Mesenteric fat pad (tissue), 1 donor: ENCODE data around the gene HS6ST1. TPM values are rescaled to one million over a fixed set of nuclear protein-coding genes. Genes with fewer than 3 reads are reported as not detected.
A peak's percentile ranks its signal among the peaks of the same experiment; 100 is the strongest.

Experiments used
- DNase-seq: peaks from one replicate; pipeline ENCODE4 v3.0.0-alpha.2; 2020; ENCODE audit warnings: low spot score
- total RNA-seq: library from RNA; stranded (reverse); fragmentation: NEBNext Ultra II Directional; extraction: Animal tissue kit (Norgen Biotek cat#: 25700); gene quantifications from one replicate; pipeline ENCODE4 v1.2.1, GENCODE V29; 2021
- donor health status: DM: yes; HTN: yes; CAD: no.

Gene HS6ST1
- total RNA-seq, 1 donor from 2014 or later: 38.4 TPM

- no peak for DNase-seq
These were observed 30.0 kb upstream of the HS6ST1 start for GRCh38 chr2:128348701-128349100.

DNA sequence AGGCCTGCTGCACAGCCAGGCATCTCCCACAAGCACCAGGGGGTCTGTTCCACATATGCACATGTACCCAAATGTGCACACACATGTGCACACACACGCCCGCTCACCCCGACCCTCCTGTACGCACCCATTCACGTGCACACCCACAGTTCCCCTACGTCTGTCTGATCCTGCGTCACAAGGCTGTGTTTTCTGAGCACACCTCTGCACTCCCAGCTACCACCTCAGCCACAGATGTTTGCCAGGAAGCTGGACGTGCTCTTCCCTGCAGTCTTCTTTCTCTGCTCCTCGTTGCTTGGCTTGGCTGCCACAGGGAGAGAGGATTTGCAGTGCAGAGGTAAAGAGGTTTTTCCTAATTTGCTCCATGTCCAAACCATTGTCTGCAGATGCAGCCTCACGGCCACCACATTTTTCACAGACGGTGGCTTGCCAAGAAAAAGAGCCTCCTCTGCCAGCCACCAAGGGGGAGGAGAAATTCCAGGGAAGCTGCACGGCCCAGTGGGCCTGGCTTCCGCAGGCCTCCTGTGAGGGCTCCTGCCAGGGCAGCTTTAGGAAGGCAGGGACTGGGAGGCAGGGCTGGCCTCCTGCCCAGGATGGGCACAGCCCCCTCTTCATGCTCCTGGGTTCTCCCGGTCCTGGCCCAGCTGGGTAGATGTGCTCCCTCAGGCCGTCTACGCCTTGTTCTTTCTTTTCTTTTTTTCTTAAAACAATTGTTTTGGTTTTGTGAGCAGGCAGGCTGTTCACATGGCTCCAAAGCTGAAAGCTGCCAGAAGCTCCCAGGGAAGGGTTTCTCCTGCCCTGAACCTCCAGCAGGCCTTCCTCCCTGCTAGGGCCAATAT, 29.3 kb upstream of the HS6ST1 start:
- no peak for DNase-seq

DNA sequence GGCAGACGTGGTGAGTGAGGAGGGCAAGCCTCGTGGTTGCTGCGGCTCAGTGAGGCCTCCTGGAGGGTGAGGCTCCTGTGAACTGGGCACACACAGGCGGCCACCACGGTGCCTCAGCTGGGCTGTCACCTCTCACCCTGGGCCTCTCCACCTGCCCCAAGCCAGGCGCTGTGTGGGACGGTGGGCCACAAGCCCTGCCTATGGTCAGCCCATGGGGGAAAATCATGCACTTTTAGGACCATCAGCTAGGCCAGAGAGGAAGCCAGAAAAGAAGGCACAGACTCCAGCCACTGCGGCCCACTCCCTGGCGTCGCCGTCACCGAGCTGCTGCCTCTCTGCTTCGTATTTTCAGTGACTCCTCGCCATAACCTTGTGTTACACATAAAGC, 28.5 kb upstream of the HS6ST1 start:
- DNase-seq: no peak

DNA sequence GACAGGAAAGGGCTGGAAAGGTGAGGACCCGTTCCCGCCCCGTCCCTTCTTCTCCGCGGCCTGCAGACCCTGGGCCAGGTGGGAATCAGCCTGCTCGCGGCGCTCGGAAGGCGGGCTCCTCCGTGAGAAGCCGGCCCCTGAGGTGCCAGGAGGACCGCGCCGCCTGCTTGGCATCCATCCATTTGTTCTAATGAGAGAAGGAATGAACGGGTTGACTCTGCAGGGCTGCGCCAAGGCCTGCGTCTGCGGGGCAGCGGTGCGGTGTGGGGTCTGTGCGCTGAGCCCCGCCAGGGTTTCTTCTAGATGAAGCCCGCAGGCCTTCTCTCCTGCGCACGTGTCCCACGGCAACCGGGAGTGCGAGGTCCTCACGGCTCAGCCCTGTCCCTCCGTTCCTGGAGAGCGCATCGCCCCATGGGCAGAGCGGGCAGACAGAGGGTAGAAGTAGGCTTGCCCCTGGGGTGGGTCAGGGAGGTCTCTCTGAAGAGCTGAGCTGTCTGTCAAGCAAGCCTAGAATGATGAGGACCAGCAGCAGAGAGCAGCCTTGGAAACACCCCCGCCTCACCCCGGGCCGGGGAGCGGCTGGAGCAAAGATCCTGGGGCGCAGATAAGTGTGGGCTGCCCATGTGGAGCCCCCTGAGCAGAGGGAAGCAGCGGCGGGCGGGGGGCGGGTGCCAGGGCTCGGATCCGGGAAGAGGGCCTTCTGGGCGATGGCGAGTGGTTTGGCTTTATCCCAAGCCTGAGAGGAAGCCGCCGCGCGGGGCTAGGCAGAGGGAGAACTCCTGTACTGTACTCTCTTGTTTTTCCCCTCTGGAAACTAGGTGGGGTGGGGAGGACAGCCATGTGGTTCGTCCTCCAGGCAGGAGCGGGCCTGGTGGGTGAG, 27.9 kb upstream of the HS6ST1 start:
- peak; percentile 88 for DNase-seq

DNA sequence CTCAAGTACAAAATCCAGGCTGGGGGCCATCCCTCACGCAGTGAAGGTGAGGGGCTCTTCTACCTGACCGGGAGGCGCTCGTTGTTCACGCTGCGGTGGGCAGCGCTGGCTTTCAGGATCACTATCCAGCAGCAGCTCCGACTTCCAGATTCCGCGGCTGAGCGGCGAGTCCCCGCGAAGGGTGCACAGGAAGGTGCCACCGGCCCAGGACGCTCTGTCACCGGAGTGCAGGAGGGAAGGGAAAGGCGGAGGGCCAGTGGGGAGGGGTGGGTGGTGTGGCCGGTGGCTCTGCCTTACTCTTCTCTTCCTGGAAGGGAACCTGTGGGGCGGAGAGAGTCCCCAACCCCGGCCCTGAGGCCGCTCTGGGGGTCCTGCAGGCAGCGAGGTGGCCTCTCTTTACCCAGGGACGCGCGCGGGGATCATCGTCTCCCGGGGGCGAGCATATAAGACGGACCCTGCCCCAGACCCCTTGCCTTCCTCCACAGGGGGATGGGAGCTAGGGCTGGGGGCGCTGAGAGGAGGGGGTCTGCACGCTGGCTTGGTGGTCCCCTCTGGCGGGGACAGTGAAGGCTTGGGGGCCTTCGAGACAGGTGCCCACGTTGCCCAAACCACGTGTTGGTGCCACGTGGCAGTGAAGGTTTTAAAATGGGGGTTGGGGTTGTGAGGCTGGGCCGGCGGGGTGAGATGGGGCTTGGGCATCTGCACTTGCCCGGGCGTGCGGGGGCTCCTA, 26.9 kb upstream of the HS6ST1 start:
- DNase-seq: no peak

- DNase-seq: no peak
These were observed 25.4 kb upstream of the HS6ST1 start for GRCh38 chr2:128344101-128344500.

- DNase-seq: no peak
These were observed 24.8 kb upstream of the HS6ST1 start for GRCh38 chr2:128343459-128343858.

DNA sequence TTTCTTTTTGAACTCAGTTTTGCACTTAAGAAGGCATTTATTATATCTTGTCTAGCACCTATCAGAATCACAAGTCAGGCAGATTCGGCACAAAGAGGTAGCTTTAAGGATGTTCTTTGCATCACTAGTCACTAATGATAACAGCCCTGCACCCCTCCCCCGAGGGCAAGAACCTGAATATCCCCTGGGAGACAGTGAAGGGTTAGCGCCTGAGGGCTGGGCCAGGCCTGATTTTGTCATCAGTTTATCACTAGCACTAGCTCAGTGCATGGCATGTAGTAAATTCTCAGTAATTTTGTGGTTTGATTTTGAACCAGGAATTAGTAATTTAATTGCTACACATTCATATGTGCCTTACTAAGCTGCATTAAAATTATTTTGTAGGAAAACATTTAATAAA, 23.9 kb upstream of the HS6ST1 start:
- DNase-seq: no peak

DNA sequence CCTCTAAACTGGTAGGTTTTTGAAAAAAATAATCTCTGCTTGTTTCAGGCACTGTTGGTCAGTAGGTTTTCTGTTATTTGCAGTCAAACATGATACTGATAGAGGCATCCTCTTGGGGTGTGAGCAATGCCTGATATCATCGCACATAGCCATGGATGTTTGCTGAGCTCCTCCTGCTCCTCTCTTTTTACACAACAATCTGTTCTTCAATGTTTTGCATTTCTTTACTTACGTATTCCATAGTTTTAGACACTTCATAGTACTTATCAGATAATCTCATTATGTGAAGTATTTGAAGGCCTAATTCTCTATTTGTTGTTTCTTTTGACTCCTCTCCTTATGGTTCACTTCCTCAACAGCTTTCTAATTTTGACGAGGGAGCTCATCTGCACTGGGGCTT, 23.0 kb upstream of the HS6ST1 start:
- DNase-seq: no peak

GRCh38 chr2:128332091-128332634, 13.5 kb upstream of the HS6ST1 start:
- no peak for DNase-seq

DNA sequence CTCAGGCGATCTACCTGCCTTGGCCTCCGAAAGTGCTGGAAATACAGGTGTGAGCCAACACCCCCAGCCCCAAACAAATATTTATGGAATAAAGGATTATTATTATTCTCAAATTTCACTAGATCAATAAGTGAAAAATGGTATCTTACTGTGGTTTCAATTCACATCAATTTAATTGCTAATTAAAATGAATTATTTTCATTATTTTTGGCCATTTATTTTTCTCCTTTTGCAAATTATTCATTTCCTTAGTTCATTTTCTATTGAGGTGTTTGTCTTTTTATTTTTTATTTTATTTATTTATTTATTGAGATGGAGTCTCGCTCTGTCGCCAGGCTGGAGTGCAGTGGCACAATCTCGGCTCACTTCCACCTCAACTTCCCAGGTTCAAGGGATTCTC, 11.9 kb upstream of the HS6ST1 start:
- DNase-seq: no peak

- DNase-seq: no peak
These were observed 10.9 kb upstream of the HS6ST1 start for GRCh38 chr2:128329607-128330006.

GRCh38 chr2:128327180-128327964, 8.7 kb upstream of the HS6ST1 start:
- no peak for DNase-seq

DNA sequence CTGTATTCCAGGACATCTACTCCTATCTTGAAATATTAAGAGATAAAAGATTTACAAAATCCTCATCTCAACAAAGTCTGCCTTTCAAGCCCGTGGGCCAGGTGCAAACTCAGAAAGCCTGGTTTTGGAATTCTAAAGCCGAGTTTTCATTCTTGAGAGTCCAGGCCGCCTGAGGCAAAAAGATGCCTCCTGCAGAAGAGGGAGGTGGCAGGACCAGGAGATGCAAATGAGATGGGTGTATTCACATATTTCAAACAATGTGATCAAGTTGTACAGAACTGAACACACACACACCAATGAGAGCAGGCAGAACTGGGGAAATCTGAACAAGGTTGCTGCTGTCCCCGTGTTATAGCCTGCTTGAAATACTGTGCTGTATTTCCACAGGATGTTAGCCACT, 7.7 kb upstream of the HS6ST1 start:
- no peak for DNase-seq

DNA sequence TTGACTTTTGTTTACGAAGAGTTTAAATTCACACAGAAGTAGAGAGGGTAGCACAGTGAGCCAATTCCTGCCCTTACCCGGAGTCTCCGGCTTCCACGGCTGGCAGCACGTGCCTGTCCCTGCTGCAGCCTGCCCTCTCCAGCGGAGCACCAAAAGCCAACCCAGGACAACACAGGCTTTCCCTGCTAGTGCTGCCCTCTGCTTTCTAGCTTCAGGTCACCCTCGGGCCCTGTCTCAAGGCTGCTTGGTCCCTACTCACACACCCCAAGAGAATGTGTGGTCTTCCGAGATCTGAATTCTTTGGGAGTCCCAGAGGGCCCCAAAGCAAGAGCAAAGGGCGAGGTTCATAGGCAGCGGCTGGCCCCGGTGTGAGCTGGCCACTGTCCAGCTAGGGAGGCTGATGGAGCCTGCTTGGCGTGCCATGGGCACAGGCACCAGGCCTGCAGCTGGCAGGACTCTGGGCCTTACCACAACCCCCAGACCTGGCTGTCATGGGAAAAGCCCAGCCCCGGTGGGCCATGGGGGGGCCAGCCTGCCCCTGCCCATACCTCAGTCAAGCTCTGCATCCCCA, 7.0 kb upstream of the HS6ST1 start:
- DNase-seq: no peak

DNA sequence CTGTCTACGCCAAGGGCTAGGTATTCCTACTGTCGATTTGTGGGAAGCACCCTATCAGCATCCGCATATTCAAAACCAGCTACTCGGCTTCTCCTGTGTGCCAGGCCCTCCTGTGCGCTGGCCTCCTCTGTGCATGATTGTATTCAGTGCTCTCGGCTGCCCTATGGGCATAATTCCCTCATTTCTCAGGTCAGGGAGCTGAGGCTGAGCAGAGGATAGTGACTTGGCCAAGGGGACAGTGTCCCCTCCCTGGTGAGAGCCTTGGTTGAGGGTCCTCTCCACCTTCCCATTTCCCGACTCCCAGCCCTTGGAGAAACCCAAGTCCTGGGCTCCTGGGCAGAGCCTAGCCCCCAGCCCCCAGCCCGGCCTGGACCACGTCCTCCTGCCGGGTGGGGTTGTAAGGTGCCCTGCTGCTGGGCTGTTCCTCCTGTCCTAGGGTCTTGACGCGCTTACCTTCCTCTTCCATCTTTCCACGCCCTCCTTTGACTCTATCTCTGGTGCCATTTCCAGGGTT, 6.3 kb upstream of the HS6ST1 start:
- DNase-seq: no peak

- no peak for DNase-seq
These were observed 5.6 kb upstream of the HS6ST1 start for GRCh38 chr2:128324008-128324896.

DNA sequence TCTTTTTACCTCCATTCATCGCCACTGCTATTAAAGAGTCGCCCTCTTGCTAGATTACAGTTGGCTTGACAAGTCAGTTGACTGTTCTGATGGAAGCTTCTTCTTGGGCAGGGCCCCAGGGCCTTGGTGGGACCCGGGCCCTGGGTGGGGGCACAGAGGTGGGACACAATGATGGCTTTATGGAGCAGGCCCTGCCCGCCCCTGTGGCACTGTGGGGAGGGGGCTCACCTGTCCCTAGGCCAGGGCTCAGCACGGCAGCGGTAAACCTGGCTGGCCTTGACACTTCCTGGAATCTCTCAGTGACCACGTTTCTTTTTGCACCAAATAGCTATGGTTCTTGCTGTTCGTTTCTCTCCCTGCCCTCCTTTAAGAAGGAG, 4.9 kb upstream of the HS6ST1 start:
- DNase-seq: no peak
